Pancreas (tissue), 10 donors: ENCODE measurements around the gene NOSIP. TPM values are rescaled to one million over a fixed set of nuclear protein-coding genes. Genes with fewer than 3 reads are reported as not detected.

Experiments used
- ATAC-seq, 4 donors: fragments of 200-7000 bp; cut with Tn5 transposase; one replicate each; pipeline versions ENCODE4 v1.8.0 to v1.9.1; 2020; ENCODE audit warnings: mild to moderate bottlenecking in 4 of 4, moderate library complexity in 4 of 4
- DNase-seq, 6 donors: peaks; one replicate each; pipeline ENCODE4 v3.0.0-alpha.2; 2020
- FAIRE-seq: peaks from 2 replicates; lab custom pipeline; 2012; peaks lifted over from hg19 to GRCh38; lab: Jason Lieb, UNC
- H3K27ac ChIP-seq, 4 donors: fragments of 200-600 bp; sonication (generic); 1 replicate in 3 of 4; 2 replicates in 1 of 4; pipeline versions ENCODE4 v1.5.0 to v1.8.0; 2020
- H3K27me3 ChIP-seq, 4 donors: fragments of 200-600 bp; one replicate each; pipeline ENCODE4 v1.8.0; 2021
- H3K36me3 ChIP-seq, 3 donors: fragments of 200-600 bp; sonication (generic) in 1 of 3; one replicate each; pipeline versions ENCODE4 v1.5.0 to v1.8.0; 2020 to 2021
- H3K4me1 ChIP-seq, 3 donors: fragments of 200-600 bp; one replicate each; pipeline ENCODE4 v1.8.0; 2021
- H3K4me3 ChIP-seq, 4 donors: fragments of 200-600 bp; sonication (generic) in 2 of 4; one replicate each; pipeline versions ENCODE4 v1.5.0 to v1.8.0; 2020 to 2021
- H3K9me3 ChIP-seq, 4 donors: fragments of 200-600 bp; one replicate each; pipeline ENCODE4 v1.8.0; 2021
- CTCF ChIP-seq, 4 donors: fragments of 200-600 bp; sonication (generic) in 3 of 4; IDR thresholded peaks; one replicate each; pipeline versions ENCODE4 v1.5.0 to v1.8.0; 2021; ENCODE audit warnings: antibody characterized with exemption in 4 of 4
- WGBS, 2 donors: extraction: QIAGEN DNeasy Blood & Tissue Kit; methylation state at CpG; one replicate each; pipeline ENCODE4 v1.1.7; 2013; 5-methylcytosine and 5-hydroxymethylcytosine counted together
- intact Hi-C, 3 donors: fragments of 100-400 bp; cut with DNase I; formaldehyde crosslinking; loops; one replicate each; pipeline versions ENCODE4 v1.11.1 to v1.14.2; 2022
- polyA plus RNA-seq, 2 donors: library from polyadenylated mRNA; stranded (reverse); fragments of 200-250 nt; gene quantifications; one replicate each; pipeline ENCODE4 v1.2.3, GENCODE V29; 2013
- total RNA-seq, 6 donors: library from RNA; stranded (reverse); fragmentation: NEBNext Ultra II Directional in 4 of 6; extraction: Animal tissue kit (Norgen Biotek cat#: 25700) in 4 of 6; gene quantifications; one replicate each; pipeline versions ENCODE4 v1.2.1 to v1.2.4, GENCODE V29; 2021 to 2023
- donor health status: healthy with polysubstance abuse.
- donor health status: DM: no; HTN: no; CAD: no; lungs with moderate emphysema.
- donor health status: DM: no; HTN: no; CAD: no.
- donor health status: control.
- donor health status: control.
- donor health status: Bipolar disorder and iron deficiency.
- donor health status: DM: yes; HTN: yes; CAD: no.
- donor health status: DM: no; HTN: no; CAD: no.
- donor health status: DM: no; HTN: no; CAD: no.
- donor health status: DM: yes; HTN: yes; CAD: no.

NOSIP gene
- total and polyA plus RNA-seq, 8 donors: 40.5 to 148 (median 60.6) TPM

- no peaks in the 10 kb centered on the region for H3K36me3 ChIP-seq
- no peak overlapping the region for H3K27ac ChIP-seq
- no peak for FAIRE-seq
- peak overlapping the region in 3 of 4 donors; percentile 1 to 34 (median 32) for H3K4me3 ChIP-seq
- H3K27me3 ChIP-seq: no peaks in the 10 kb centered on the region
- no peaks in the 10 kb centered on the region for H3K9me3 ChIP-seq
- ATAC-seq: peak in 1 of 4 donors; percentile 2
- no peaks in the 10 kb centered on the region for H3K4me1 ChIP-seq
- WGBS, 2 donors: 74 to 79% methylated on average over 25 of the region's 25 CpGs
- DNase-seq: no peak
- intact Hi-C loops: no loop called here
- TF ChIP-seq CTCF (IDR thresholded peaks at IDR 0.05): no peak
These were observed 52.1 kb downstream of the NOSIP start for GRCh38 chr19:49528211-49528771.

- TF ChIP-seq CTCF (IDR thresholded peaks at IDR 0.05): no peak
- FAIRE-seq (no peak), ATAC-seq (no peak), DNase-seq (no peak)
- intact Hi-C loops: no loop called here
- H3K27me3 ChIP-seq: no peaks in the 10 kb centered on the region
- no peak overlapping the region for H3K4me3 ChIP-seq
- H3K36me3 ChIP-seq: no peaks in the 10 kb centered on the region
- no peak overlapping the region for H3K27ac ChIP-seq
- no peaks in the 10 kb centered on the region for H3K4me1 ChIP-seq
- WGBS, 2 donors: 89 to 91% methylated on average over 22 of the region's 22 CpGs
- H3K9me3 ChIP-seq: no peaks in the 10 kb centered on the region
These were observed 55.4 kb downstream of the NOSIP start for GRCh38 chr19:49524812-49525455.

GRCh38 chr19:49520705-49521319, 59.5 kb downstream of the NOSIP start:
- no peak overlapping the region for H3K27ac ChIP-seq
- no peak overlapping the region for H3K4me3 ChIP-seq
- TF ChIP-seq CTCF (IDR thresholded peaks at IDR 0.05): no peak
- DNase-seq (no peak), ATAC-seq (peak in 3 of 4 donors; percentile 50 to 71 (median 55)), FAIRE-seq (no peak)
- WGBS, 2 donors: 85 to 94% methylated on average over 13 of the region's 13 CpGs
- H3K4me1 ChIP-seq: no peaks in the 10 kb centered on the region
- no peaks in the 10 kb centered on the region for H3K9me3 ChIP-seq
- intact Hi-C loops: no loop called here
- no peaks in the 10 kb centered on the region for H3K36me3 ChIP-seq
- no peaks in the 10 kb centered on the region for H3K27me3 ChIP-seq

- Histone ChIP-seq H3K27me3 (no peaks in the 10 kb centered on the region), H3K4me1 (peaks cover 0 to 9% (median 0%) of the 10 kb centered on the region in 3 donors), H3K4me3 (no peak overlapping the region), H3K9me3 (no peaks in the 10 kb centered on the region), H3K36me3 (no peaks in the 10 kb centered on the region), H3K27ac (no peak overlapping the region)
- no peak for DNase-seq
- no peak for ATAC-seq
- 94 to 95% methylated on average over 3 of the region's 3 CpGs for WGBS, 2 donors
- no peak for FAIRE-seq
- intact Hi-C loops: no loop called here
- TF ChIP-seq CTCF (IDR thresholded peaks at IDR 0.05): no peak
These were observed 62.3 kb downstream of the NOSIP start for GRCh38 chr19:49518033-49518432.

- intact Hi-C loops: no loop called here
- no peak for TF ChIP-seq CTCF (IDR thresholded peaks at IDR 0.05)
- Histone ChIP-seq H3K4me1 (peaks cover 0 to 11% (median 0%) of the 10 kb centered on the region in 3 donors), H3K9me3 (no peaks in the 10 kb centered on the region), H3K4me3 (no peak overlapping the region), H3K36me3 (no peaks in the 10 kb centered on the region), H3K27me3 (no peaks in the 10 kb centered on the region), H3K27ac (no peak overlapping the region)
- 57 to 64% methylated on average over 4 of the region's 4 CpGs for WGBS, 2 donors
- ATAC-seq (peak in 2 of 4 donors; percentile 17 to 25), DNase-seq (no peak), FAIRE-seq (no peak)
These were observed 64.6 kb downstream of the NOSIP start for GRCh38 chr19:49515767-49516166.
